GM18868 (cell line): ENCODE results near the gene TEAD4.

Source experiments
- ATAC-seq: cut with Tn5 transposase; IDR thresholded peaks from one replicate; pipeline ENCODE4 v1.9.1; 2021; ENCODE audit warnings: mild to moderate bottlenecking, moderate library complexity; ENCODE audit not compliant: unreplicated experiment

Gene TEAD4

DNA sequence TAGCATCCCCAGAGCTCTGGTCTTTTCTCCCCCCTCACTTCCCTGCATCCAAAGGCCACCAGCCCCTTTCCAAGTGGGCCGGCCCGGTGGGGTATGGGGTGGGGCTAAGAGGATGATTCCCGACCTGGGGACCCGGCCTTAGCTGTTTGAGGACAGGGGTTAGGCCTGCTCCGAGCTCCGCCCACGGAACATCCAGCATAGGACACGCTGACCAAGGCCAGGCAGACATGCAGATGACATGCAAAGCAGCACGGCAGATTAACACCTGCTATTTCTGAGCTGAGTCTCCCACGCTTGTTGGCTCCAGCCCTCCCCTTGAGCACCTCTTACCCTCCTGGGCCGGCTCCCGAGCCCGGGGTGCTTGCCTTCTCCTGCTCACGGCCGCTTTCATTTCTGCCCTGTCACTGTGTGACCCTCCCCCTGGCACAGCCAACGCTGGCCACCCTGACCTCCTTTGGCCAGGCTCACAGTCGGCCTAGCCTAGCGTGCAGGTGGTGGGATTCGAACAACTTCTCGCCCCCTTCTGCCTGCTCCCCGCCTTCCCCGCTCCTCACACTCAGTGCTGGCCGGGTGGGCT, 40.2 kb downstream of the TEAD4 start:
- ATAC-seq: no peak

DNA sequence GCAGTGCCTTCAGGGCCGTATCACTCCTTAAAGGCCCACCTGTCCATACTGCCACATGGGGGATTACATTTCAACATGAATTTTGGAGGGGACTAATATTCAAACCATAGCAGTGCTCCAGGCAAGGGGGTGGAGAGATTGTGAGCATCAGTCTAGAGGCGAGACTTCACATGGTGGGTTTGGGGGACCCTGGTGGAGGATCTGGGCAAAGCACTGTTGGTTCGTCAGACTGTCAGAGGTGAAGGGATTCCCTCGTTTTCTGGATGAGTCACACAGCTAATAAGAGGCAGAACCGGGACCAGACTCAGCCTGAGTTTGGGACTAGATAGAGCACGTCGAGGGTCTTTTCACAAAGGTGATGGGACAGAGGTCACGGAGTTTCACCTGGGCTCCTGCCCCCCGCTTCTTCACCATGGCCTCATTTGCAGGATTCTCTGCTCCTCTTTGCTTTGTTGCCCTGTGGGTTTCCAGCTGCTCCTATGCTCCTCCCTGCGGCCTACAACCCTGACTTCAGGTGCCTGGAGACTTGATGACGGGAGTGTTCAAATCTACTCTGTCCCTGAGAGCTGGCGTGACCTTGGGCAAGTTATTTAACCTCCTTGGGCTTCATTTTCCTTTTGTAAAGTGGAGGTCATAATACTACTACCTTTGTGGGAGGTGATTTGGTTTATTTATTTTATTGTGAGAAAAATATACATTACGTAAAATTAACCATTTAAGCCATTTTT, 41.5 kb downstream of the TEAD4 start:
- no peak for ATAC-seq

DNA sequence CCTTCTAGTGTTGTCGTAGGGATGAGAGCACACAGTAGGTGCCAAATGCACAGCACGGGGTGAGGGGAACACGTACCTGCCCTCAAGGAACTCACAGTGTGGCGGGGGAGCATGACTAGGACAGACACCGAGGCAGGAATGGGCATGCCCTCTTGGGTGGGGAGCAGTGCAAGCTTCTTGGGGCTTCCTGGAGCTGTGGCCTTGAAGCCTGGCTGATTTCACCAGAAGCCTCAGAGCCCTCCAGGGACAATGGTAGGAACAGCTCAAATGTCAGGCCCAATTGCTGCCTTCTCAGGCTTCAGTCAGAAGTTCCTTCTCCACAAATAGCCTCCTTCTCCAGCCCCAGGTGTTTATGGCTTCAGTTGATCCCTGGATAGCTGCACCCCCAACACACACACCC, 43.4 kb downstream of the TEAD4 start:
- no peak for ATAC-seq

DNA sequence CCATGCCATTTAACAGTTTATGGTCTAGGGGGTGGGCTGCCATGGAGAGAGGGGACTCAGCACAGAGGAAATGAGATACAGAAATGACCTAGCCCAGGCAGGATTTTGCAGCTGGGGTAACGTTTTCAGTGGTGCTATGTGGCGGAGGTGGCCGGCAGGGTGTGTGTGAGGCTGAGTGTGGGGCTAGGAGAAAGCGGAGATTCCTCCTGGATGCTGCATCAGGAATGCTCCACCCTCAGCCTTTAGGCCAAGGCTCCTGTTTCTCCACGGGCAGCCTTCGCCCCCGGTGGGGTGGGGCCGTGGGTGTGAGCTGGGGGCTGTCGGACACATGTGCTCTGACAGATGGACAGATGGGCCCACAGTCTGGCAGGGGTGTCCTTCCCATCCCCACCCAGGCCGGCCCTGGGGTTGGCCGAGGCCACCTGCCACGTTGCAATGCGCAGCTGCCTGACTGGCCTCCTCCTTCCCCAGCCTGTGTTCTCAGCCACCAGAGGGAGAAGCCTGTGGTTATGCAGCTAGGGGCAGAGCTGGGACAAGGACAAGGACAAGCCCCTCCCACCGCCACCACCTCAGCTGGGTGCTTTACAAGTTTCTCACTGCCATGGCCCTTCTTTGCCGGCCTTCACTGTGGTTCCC, 44.3 kb downstream of the TEAD4 start:
- no peak for ATAC-seq

DNA sequence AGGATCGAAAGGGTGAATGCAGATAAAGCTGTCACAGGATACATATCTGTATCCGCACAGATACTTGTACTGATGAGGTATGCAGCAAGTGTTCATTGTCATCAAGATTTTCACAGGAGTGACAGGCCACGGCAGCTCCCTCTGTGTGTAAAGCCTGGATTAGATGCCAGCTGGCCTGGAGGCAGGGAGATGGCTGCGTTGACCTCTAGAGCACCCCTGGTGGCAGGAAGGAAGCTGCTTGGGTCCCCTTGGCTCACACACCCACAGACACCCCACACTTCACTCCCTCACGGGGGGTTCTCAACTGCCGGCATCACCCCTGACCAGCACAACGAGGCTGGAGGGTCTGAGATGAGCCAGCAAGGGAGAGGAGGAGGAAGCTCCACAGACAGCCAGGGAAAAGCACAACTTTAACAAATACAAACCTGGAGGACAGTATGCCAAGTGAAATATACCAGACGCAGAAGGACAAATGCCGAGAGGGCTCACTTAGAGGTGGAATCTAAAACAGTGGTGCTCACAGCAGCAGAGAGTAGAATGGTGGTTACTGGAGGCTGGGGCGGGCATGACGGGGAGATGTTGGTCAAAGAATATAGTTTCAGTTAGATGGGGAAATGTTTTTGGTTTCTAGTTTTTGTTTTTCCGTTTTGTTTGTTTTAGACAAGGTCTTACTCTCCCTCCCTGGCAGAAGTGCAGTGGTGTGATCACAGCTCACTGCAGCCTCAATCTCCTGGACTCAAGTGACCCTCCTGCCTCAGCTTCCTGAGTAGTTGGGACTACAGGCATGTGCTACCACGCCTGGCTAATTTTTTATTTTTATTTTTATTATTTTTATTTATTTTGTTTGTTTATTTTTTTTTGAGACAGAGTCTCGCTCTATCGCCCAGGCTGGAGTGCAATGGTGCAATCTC, 45.7 kb downstream of the TEAD4 start:
- ATAC-seq: no peak

DNA sequence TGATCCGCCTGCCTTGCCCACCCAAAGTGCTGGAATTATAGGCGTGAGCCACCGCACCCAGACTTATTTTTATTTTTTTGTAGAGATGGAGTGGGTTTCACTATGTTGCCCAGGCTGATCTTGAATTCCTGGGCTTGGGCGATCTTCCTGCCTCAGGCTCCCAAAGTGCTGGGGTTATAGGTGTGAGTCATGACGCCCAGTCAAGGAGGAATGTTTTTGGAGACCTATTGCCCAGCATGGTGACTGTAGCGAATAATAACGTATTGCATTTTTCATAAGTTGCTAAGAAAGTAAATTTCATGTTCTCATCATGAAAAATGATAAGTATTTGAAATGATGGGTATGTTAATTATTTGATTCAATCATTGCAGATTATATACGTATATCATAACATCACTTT, 46.5 kb downstream of the TEAD4 start:
- ATAC-seq: no peak

DNA sequence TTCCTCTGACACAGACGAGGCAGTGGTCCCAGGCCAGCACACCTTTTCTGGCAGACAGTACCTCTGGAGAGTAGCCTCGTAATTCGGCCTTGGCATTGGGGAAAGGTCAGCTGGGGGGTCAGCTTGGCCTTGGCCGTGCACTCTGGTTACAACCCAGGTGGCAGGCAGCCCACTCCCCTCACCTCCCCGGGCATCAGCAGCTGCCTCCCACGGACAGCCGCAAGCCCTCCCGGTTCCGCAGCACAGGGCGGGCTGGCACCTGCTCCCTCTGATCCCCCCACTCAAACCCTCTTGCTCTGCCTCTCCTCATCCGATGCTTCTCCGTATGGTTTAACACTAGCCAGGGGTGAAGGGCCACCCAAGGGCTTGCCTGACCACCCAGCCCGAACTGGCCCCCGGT, 50.6 kb downstream of the TEAD4 start:
- no peak for ATAC-seq

DNA sequence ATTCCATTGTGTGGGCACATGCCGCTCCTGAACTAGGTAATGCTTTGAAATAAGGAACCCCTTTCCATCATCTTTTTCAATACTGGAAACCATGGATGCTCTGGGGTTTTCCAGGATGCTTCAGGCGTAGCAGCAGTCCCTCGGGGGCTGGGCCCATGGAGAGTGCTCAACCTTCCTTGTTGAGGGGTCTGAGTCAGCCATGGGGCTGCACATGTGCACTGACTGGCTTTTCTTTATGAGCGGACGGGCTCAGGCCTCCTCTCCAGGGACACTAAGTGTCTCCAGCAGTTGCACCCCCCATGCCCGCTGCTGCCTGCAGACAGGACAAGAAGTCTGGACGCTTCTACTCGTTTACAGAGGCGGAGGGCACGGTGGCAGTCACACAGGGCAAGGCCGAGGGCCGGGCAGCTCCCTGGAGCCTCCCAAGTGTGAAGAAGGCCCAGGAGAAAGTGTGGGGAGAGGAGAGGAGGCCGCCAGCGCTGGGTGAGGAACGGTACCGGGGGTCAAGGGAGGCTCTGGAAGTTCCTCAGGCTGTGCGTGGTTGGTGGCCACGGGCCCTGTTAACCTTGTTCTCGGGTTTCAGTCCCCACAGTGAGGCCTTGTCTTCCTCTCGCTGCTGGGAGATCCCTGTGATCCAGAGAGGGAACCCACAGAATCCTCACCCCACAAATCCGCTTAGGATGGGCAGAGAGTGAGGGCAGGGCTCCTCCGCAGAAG, 51.2 kb downstream of the TEAD4 start:
- no peak for ATAC-seq

DNA sequence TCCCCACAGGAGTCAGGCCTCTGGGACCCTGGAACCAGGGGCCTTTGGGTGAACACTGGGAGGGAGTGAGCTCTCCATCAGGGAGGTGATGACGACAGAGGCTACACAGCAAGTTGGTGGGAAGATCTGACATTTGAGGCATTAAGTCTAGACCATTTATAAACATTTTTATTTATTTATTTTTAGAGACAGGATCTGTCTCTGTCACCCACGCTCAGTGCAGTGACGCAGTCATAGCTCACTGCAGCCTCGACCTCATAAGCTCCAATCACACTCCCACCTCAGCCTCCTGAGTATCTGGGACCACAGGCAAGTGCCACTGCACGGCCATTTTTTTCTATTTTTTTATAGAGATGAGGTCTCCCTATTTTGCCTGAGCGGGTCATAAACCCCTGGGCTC, 53.6 kb downstream of the TEAD4 start:
- no peak for ATAC-seq

DNA sequence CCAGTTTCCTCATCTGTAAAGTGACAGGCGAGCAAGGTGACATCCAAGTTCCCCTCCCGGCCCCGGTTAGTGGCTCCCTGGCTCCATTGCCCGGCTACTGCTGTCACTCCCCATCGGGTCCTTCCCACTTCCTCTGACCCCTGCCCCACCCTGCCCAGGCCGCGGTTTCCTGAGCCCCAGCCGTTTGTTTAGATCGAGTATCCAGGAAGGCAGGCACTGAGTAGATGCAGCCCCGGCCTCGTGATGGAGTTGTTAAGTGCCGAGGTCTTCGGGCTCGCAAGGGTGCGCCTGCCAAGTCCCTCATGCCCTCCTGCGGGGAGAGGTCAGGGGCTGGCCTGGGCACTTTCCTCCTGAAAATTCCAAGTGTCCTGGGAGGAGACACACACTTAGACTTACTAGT, 55.4 kb downstream of the TEAD4 start:
- no peak for ATAC-seq

DNA sequence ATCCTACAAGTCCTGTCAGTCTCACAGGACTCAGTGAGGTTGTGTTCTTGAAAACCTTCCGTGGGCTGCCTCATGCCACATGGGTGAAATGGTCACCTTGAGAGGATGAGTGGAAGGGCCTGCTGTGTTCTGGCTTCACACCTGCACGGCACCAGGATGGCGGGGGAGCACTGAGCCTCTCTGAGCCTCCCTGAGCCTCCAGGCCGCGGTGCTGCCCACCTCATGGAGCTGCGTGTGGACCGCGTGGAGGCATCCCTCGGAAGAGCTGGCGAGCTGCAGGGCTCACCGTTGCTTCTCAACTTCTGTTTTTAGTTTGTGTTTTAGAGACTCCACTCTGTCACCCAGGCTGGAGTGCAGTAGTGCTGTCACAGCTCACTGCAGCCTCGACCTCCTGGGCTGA, 56.2 kb downstream of the TEAD4 start:
- no peak for ATAC-seq

DNA sequence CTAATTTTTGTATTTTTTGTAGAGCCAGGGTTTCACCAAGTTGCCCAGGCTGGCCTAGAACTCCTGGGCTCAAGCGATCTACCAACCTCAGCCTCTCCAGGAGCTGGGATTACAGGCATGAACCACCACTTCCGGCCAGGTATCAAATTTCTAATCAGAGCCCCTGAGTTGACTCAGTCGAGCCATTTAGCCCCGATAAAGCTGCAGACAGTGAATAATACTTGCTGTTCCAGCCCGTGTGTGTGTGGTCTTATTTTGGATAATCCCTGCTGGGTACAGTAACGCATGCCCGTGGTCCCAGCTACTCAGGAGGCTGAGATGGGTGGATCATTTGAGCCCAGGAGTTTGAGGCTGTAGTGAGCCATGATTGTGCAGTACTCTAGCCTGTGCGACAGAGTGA, 57.0 kb downstream of the TEAD4 start:
- no peak for ATAC-seq

DNA sequence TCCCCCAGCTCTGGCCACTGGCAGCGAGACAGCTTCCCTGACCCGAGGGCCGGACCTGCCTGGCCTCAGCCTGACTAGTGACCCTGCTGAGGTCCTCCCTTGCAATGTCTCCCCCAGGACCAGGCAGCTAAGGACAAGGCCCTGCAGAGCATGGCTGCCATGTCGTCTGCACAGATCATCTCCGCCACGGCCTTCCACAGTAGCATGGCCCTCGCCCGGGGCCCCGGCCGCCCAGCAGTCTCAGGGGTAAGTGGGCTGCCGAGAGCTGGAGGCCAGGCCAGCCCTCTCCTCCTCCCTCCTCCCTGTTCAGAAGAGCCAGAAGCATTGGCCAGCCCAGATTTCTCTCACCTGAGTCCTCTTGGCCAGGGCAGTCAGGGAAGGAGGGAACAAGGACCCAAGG, 58.1 kb downstream of the TEAD4 start:
- ATAC-seq: no peak

DNA sequence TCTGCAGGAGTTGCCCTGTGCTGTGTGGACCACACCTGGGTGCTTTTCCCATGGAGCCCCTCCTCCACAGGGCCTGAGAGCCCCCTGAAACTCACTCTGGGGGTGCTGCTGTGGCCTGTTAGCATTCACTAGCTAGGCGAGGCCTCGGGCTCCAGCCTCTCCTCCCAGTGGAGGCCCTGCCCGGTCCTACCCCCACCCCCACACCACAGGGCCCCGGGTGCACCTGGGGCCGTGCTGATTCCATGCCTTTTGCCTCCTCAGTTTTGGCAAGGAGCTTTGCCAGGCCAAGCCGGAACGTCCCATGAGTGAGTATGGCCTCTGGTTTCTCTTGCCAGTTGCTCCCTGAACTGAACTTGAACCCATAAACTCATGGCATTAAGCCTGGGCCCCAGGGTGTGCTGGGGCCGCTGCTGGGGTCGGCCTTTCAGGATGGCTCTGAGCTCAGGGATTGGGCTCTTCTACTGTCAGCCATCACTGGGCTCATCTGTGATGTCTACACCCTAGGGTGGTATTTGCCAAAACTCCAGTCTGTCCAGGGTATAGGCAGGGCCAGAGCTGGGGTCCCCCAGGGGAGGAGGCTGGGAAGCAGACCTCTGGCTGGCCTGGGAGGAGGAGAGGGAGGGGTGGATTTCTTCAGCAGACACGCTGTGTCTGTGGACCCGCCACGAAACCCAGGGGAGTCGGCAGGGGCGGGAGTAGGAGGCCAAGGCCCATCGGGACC, 59.2 kb downstream of the TEAD4 start:
- no peak for ATAC-seq

DNA sequence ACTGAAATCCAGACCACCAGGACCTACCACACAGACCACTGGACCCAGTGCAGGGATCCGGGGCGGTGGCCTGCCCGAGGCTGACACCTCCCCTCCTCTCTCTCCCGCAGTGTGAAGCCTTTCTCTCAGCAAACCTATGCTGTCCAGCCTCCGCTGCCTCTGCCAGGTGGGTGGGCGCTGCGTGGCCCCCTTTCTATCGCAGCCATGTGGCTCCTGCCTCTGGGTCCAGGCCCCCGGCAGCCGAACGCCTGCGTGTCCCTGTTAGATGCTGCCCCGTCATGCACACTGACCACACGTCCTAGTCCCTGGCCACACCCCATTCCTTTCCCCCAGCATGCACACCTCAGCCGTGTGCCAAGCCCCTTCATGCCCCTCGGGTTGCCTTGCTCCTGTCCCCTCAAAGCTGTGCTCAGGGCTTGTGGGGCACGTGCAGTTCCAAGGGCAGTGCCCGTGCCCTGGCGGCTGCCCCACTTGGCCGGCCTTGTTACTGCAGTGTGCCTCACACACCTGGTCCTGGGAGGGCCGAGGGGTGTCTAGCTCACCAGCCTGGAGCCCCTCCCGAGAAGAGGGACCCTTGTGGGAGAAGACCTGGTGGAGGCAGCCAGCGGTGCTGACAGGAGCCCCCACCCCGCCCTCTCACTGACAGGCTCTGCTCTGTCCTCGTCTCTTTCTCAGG, 59.9 kb downstream of the TEAD4 start:
- no peak for ATAC-seq

DNA sequence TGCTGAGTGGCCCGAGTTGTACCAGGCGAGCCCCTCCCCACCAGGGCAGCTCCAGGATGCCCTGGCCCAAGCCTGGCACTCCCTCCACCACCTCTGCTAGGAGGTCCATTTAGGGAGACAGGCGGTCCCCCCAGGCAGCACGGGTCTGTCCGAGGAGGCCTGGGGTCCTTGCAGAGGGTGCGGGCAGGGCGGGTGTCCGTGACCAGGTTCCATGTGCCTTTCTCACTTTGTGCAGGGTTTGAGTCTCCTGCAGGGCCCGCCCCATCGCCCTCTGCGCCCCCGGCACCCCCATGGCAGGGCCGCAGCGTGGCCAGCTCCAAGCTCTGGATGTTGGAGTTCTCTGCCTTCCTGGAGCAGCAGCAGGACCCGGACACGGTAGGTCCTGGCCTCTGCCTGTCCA, 61.2 kb downstream of the TEAD4 start:
- ATAC-seq: no peak

DNA sequence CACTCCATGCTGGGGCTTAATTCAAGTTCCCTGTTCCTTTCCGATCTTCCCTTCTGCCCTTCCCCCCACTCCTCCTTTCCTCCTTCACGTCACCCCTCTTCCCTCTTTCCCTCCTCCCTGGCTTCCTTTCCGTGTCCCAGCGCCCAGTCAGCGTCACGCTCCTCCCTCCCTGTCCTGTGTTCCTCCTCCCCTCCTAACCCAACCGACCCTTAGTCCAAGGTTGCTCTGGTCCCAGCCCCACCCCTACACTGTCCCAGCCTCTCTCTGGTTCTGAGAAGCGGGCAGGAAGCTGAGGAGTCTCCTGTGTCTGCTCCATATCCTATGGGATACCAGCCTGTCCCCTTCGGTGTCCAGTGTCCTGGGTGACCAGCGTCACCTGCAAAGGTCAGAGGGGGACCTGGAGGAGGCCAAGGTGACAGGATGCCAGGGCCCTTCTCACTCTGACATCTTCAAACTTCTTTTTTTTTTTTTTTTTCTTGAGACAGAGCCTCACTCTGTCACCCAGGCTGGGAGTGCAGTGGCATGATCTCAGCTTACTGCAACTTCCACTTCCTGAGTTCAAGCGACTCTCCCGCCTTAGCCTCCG, 61.7 kb downstream of the TEAD4 start:
- ATAC-seq: no peak

DNA sequence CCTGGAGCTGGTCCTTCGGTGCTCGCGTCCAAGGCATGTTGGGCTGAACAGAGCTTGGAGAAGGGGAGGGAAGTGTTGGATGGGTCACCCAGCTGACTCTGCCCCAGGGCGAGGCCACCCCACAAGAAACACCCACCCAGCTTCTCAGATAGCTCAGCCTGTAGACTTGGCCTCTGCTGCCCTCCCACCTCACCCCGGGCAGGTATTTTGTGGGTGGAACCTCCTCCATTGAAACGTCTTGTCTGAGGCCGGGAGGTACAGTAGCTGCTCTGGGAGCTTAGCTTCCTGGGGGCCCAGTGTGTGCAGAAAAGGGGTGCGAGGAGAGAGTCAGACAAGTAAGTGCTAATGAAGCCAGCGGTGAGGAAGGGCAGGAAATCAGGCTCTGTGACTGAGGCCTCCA, 63.2 kb downstream of the TEAD4 start:
- ATAC-seq: no peak

DNA sequence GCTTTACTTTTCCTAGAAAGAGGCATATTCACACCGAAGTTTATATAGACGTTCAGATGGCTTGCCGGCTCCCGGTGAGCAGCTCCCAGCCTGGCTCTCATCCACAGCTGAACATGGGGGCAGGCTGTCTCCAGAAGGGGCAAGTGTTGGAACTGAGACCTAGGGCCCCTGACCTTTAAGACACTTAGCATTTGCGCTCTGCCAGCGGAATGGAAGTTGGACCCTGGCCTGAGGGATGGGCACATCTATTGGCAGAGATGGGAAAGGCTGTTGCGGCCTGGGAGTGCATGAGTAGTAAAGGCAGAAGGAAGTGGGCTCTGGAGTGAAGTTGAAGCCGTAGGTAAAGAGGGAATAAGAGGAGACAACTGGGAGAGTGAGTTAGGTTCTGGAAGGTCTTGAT, 63.8 kb downstream of the TEAD4 start:
- no peak for ATAC-seq
